HEK293T (cell line): ENCODE measurements around the gene CDYL.

ENCODE experiments used
- ARNT ChIP-seq: fragments of 450-650 bp; IDR thresholded peaks from 2 replicates; pipeline ENCODE4 v1.6.1; 2017; ENCODE audit warnings: mild to moderate bottlenecking
- BHLHE40 ChIP-seq: fragments of 450-650 bp; IDR thresholded peaks from 2 replicates; pipeline ENCODE4 v1.6.1; 2016; ENCODE audit warnings: mild to moderate bottlenecking, moderate library complexity, borderline replicate concordance
- ELF4 ChIP-seq: fragments of 450-650 bp; IDR thresholded peaks from 2 replicates; pipeline ENCODE4 v1.6.1; 2017; ENCODE audit warnings: antibody characterized with exemption
- FOXA1 ChIP-seq: fragments of 450-650 bp; IDR thresholded peaks from 2 replicates; pipeline ENCODE4 v1.6.1; 2016; ENCODE audit warnings: mild to moderate bottlenecking
- FOXM1 ChIP-seq: fragments of 450-650 bp; IDR thresholded peaks from 2 replicates; pipeline ENCODE4 v1.6.1; 2017; ENCODE audit warnings: mild to moderate bottlenecking, borderline replicate concordance
- HDGF ChIP-seq: fragments of 450-650 bp; IDR thresholded peaks from 2 replicates; pipeline ENCODE4 v1.6.1; 2017; ENCODE audit warnings: antibody characterized with exemption, borderline replicate concordance
- L3MBTL2 ChIP-seq: fragments of 450-650 bp; conservative IDR thresholded peaks from 2 replicates; pipeline ENCODE4 v1.6.1; 2016; ENCODE audit warnings: mild to moderate bottlenecking
- SP1 ChIP-seq: fragments of 450-650 bp; IDR thresholded peaks from 2 replicates; pipeline ENCODE4 v1.6.1; 2017
- SUZ12 ChIP-seq: fragments of 450-650 bp; IDR thresholded peaks from 2 replicates; pipeline ENCODE4 v1.6.1; 2016; ENCODE audit warnings: mild to moderate bottlenecking
- TARDBP ChIP-seq: fragments of 450-650 bp; IDR thresholded peaks from 2 replicates; pipeline ENCODE4 v1.6.1; 2016

GRCh38 chr6:4953440-4953839 lies 177.2 kb downstream of the CDYL start:
- TF ChIP-seq ARNT, result no peak
- no peak for TF ChIP-seq TARDBP
- TF ChIP-seq SUZ12, result no peak
- no peak for TF ChIP-seq FOXA1
- TF ChIP-seq ELF4, result no peak
- TF ChIP-seq BHLHE40, result no peak
- TF ChIP-seq HDGF, result no peak
- TF ChIP-seq SP1, result no peak
- TF ChIP-seq L3MBTL2, result no peak
- TF ChIP-seq FOXM1, result no peak
